Measurements from ENCODE around the gene TAF8. TPM values are rescaled to one million over a fixed set of nuclear protein-coding genes. Genes with fewer than 3 reads are reported as not detected.

The TAF8 gene
- total RNA-seq, 1 experiment from 2014 or later, result 25.9 TPM

DNA sequence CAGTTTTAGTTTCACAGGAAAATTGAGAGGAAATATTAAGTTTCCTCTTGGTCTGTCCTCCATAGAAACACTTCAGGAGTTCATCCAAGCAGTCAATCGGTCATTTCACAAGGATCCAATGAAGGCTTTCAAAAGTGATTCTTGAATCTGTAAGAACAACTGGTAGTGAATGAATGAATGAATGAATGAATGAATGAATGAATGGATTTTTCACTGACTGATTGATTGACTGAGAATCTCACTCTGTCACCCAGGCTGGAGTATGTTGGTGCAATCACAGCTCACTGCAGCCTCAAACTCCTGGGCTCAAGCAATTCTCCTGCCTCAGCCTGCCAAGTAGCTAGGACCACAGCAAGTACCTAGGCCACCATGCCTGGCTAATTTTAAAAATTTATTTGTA is 39.4 kb upstream of the TAF8 start:
- Histone ChIP-seq H3K79me2 (ENCODE audit: low read length) (no peaks in the 10 kb centered on the region), H4K20me1 (ENCODE audit: insufficient read depth, low read depth, low read length) (no peaks in the 10 kb centered on the region), H3K9me2 (replicated peaks; ENCODE audit: insufficient read depth, low read length) (no peaks in the 10 kb centered on the region), H3K4me2 (ENCODE audit: low read depth, low read length, poor library complexity, severe bottlenecking) (no peak overlapping the region), H3K4me1 (ENCODE audit: low read length) (peaks cover 24% of the 10 kb centered on the region), H3K27ac (ENCODE audit: low read length) (no peak overlapping the region), H3K36me3 (ENCODE audit: insufficient read depth, low read length) (no peaks in the 10 kb centered on the region), H3K9me3 (ENCODE audit: low read length) (no peaks in the 10 kb centered on the region), H3K27me3 (ENCODE audit: low read length) (no peaks in the 10 kb centered on the region), H3K9ac (ENCODE audit: low read length) (no peak overlapping the region), H2AFZ (ENCODE audit: low read length) (no peak overlapping the region), H3K4me3 (ENCODE audit: low read length) (no peak overlapping the region)
- no peak for DNase-seq

DNA sequence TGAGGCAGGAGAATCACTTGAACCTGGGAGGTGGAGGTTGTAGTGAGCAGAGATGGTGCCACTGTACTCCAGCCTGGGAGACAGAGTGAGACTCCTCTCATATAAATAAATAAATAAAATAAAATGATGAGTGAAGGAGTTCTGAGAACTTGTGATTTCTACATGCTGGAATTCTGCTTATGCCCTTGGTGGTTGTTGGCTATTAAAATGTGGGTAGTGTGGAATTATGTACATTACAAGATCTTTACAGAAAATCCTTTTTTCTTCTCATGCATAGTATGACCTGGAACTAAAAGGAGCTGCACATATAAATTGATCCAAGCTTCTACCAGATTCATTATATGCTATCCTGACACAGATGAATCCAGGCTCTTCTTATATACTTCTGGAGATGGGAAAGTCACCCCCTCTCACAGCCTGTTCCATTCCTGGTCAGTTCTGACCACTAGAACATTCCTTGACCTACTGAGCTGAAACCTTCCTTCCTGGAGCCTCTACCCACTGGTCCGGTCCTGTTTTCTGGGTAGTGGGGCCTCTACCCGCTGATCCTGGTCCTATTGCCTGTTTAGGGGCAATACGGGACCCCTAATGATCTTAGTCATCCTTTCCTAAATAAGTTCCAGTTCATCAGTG is 37.7 kb upstream of the TAF8 start:
- Histone ChIP-seq H3K4me3 (ENCODE audit: low read length) (no peak overlapping the region), H3K36me3 (ENCODE audit: insufficient read depth, low read length) (no peaks in the 10 kb centered on the region), H3K9ac (ENCODE audit: low read length) (no peak overlapping the region), H3K4me1 (ENCODE audit: low read length) (peaks cover 24% of the 10 kb centered on the region), H3K27me3 (ENCODE audit: low read length) (no peaks in the 10 kb centered on the region), H3K27ac (ENCODE audit: low read length) (no peak overlapping the region), H3K79me2 (ENCODE audit: low read length) (no peaks in the 10 kb centered on the region), H4K20me1 (ENCODE audit: insufficient read depth, low read depth, low read length) (no peaks in the 10 kb centered on the region), H3K9me2 (replicated peaks; ENCODE audit: insufficient read depth, low read length) (no peaks in the 10 kb centered on the region), H3K9me3 (ENCODE audit: low read length) (no peaks in the 10 kb centered on the region), H2AFZ (ENCODE audit: low read length) (no peak overlapping the region), H3K4me2 (ENCODE audit: low read depth, low read length, poor library complexity, severe bottlenecking) (no peak overlapping the region)
- no peak for DNase-seq

DNA sequence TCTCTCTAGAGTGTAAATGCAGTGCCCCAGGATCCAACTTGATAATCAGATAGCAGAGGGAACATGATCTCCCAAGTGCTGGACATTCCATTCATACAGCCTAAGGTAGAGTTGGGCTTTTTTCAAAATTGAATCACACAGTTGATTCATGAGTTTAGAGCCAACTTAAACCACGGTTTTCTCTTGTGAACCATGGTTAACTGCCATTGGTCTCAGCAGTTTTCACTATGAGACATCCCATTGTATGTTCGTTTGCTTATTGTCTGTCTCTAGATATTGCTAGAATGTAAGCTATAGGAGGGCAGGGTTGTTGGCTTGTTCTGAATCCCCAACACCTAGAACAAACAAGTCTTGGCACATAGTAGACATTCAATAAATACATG is 37.2 kb upstream of the TAF8 start:
- DNase-seq, result no peak
- no peak overlapping the region for H3K9ac ChIP-seq (ENCODE audit: low read length)
- no peak overlapping the region for H3K4me3 ChIP-seq (ENCODE audit: low read length)
- H3K79me2 ChIP-seq (ENCODE audit: low read length), result no peaks in the 10 kb centered on the region
- H3K9me2 ChIP-seq (replicated peaks; ENCODE audit: insufficient read depth, low read length), result no peaks in the 10 kb centered on the region
- no peak overlapping the region for H3K4me2 ChIP-seq (ENCODE audit: low read depth, low read length, poor library complexity, severe bottlenecking)
- H3K27me3 ChIP-seq (ENCODE audit: low read length), result no peaks in the 10 kb centered on the region
- no peaks in the 10 kb centered on the region for H3K36me3 ChIP-seq (ENCODE audit: insufficient read depth, low read length)
- no peak overlapping the region for H3K27ac ChIP-seq (ENCODE audit: low read length)
- H4K20me1 ChIP-seq (ENCODE audit: insufficient read depth, low read depth, low read length), result no peaks in the 10 kb centered on the region
- no peak overlapping the region for H2AFZ ChIP-seq (ENCODE audit: low read length)
- H3K9me3 ChIP-seq (ENCODE audit: low read length), result no peaks in the 10 kb centered on the region
- H3K4me1 ChIP-seq (ENCODE audit: low read length), result peaks cover 19% of the 10 kb centered on the region

DNA sequence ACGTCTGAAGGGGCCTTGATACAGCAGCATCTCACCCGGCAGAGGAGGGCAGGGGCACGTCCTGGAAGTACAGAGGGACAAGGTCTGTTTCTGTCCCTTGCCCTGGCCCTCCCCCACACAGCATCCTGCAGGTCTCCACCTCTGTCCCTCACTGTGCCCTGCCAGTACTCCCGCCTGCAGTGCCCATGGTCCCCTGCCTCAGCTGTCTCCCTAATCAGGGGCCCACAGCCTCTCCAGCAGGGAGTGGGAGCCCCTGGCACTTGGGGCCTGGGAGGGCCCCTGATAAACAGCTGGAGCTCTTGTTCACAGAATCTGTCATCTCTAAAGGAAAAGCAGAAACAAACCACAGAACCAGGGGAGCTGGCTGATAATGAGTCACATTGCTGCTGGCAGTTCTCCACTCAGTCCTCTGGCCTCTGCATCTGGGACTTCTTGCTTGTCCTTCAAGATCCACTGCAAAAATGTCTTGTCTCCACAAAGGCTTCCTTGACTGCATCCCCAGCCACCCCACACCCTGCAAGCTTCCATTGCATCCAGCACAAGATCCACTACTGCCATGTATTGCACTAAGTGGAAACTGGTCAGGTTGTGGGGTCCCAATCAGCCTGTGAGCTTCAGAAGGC is 33.2 kb upstream of the TAF8 start:
- Histone ChIP-seq H3K9me3 (ENCODE audit: low read length) (no peaks in the 10 kb centered on the region), H3K27ac (ENCODE audit: low read length) (no peak overlapping the region), H3K79me2 (ENCODE audit: low read length) (no peaks in the 10 kb centered on the region), H3K4me1 (ENCODE audit: low read length) (peaks cover 28% of the 10 kb centered on the region), H2AFZ (ENCODE audit: low read length) (no peak overlapping the region), H3K9ac (ENCODE audit: low read length) (no peak overlapping the region), H4K20me1 (ENCODE audit: insufficient read depth, low read depth, low read length) (no peaks in the 10 kb centered on the region), H3K4me3 (ENCODE audit: low read length) (no peak overlapping the region), H3K4me2 (ENCODE audit: low read depth, low read length, poor library complexity, severe bottlenecking) (no peak overlapping the region), H3K9me2 (replicated peaks; ENCODE audit: insufficient read depth, low read length) (no peaks in the 10 kb centered on the region), H3K36me3 (ENCODE audit: insufficient read depth, low read length) (no peaks in the 10 kb centered on the region), H3K27me3 (ENCODE audit: low read length) (no peaks in the 10 kb centered on the region)
- DNase-seq, result no peak

DNA sequence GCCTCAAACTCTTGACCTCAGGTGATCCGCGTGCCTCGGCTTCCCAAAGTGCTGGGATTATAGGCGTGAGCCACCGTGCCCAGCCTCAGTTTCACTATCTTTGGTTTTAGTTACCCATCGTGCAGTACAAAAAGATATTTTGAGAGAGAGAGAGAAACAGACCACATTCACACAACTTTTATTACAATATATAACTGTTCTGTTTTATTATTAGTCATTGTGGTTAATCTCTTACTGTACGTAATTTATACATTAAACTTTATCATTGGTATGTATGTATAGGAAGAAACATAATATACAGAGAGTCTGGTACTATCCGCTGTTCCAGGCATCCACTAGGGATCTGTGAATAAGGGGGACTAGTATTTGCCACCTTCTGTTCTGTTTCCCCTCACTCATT is 29.4 kb upstream of the TAF8 start:
- H3K9me3 ChIP-seq (ENCODE audit: low read length), result no peaks in the 10 kb centered on the region
- H3K27ac ChIP-seq (ENCODE audit: low read length), result no peak overlapping the region
- H3K79me2 ChIP-seq (ENCODE audit: low read length), result no peaks in the 10 kb centered on the region

DNA sequence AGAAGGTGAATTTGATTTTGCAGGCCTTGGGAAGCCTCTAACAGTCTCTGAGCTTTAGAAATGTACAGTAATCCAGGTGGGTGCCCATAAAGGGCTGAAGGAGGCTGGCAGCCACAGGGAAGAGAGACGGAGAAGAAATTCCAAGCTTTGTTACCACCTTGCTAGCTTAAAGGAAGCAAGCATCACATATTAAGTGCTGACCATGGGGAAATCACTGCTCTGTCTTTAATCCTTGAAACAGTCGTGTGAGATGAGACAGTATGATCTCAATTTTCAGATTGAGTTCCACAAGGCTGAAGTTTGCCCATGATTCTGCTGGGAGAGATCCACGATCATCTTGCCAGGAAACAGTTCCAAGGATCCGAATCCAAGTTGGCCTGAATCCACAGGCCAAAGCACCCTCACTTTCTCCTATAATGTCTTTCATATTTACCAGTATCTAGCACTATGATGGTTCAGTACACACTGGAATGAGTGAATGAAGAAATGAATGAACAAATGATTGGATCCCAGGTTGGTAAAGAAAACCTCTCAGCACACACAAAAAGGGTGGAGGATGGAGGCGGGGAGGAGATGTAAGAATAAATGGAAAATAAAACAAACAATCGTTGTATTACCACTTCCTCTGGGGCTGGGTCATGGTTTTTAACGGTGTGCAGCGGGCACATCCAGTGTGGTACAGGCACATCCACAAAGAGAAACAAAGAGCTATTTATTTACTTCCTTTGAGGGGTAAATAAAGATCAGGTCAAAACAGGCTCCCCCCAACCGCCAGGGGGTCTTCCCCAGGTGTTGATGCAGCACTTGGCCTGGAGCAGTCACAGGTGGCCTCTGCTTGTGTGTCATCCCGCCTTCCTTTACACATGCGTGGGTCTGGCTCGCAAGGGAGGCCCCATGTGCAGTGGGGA is 28.2 kb upstream of the TAF8 start:
- H3K4me3 ChIP-seq (ENCODE audit: low read length), result no peak overlapping the region
- DNase-seq, result peak; percentile 70
- peak overlapping the region; percentile 75 for H2AFZ ChIP-seq (ENCODE audit: low read length)
- H3K27me3 ChIP-seq (ENCODE audit: low read length), result no peaks in the 10 kb centered on the region
- no peaks in the 10 kb centered on the region for H3K9me2 ChIP-seq (replicated peaks; ENCODE audit: insufficient read depth, low read length)
- H3K4me1 ChIP-seq (ENCODE audit: low read length), result peaks cover 72% of the 10 kb centered on the region
- no peaks in the 10 kb centered on the region for H3K79me2 ChIP-seq (ENCODE audit: low read length)
- peak overlapping the region; percentile 96 for H3K27ac ChIP-seq (ENCODE audit: low read length)
- peak overlapping the region; percentile 37 for H3K9ac ChIP-seq (ENCODE audit: low read length)
- peak overlapping the region; percentile 8 for H3K4me2 ChIP-seq (ENCODE audit: low read depth, low read length, poor library complexity, severe bottlenecking)
- H4K20me1 ChIP-seq (ENCODE audit: insufficient read depth, low read depth, low read length), result no peaks in the 10 kb centered on the region
- H3K9me3 ChIP-seq (ENCODE audit: low read length), result no peaks in the 10 kb centered on the region
- no peaks in the 10 kb centered on the region for H3K36me3 ChIP-seq (ENCODE audit: insufficient read depth, low read length)

More for the DNA sequence above, 29.4 kb upstream of the TAF8 start:
- Histone ChIP-seq H3K9ac (ENCODE audit: low read length) (no peak overlapping the region), H2AFZ (ENCODE audit: low read length) (no peak overlapping the region), H3K4me3 (ENCODE audit: low read length) (no peak overlapping the region), H3K4me1 (ENCODE audit: low read length) (peaks cover 66% of the 10 kb centered on the region), H3K36me3 (ENCODE audit: insufficient read depth, low read length) (no peaks in the 10 kb centered on the region), H3K4me2 (ENCODE audit: low read depth, low read length, poor library complexity, severe bottlenecking) (no peak overlapping the region), H4K20me1 (ENCODE audit: insufficient read depth, low read depth, low read length) (no peaks in the 10 kb centered on the region), H3K27me3 (ENCODE audit: low read length) (no peaks in the 10 kb centered on the region), H3K9me2 (replicated peaks; ENCODE audit: insufficient read depth, low read length) (no peaks in the 10 kb centered on the region)
- no peak for DNase-seq

DNA sequence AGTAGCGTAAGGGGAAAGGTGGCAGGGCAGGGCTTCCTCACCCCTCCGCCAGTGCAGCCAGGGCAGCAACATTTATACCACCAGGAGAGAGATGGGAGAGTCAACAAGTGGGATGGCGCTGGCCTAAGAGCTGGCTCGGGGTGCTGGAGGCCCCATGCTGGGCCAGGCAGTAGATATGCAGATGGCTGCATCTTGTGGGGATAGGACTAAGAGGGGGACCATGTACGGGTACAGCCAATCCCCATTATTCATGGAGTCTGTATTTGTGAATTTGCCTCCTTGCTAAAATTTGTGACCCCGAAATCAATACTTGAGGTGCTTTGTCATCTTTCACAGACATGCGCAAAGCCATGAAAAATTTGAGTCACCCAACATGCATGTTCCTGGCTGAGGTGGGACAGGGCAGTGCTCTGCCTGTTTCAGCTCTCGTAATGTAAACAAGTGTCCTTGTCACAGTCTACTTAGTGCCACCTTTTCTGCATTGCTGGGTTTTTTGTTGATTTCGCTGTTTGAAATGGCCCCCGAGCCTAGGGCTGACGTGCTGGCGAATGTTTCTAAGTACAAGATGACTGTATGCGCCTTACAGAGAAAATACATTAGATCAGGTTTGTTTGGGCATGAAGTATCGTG is 27.5 kb upstream of the TAF8 start:
- peaks cover 67% of the 10 kb centered on the region for H3K4me1 ChIP-seq (ENCODE audit: low read length)
- peak overlapping the region; percentile 8 for H3K4me2 ChIP-seq (ENCODE audit: low read depth, low read length, poor library complexity, severe bottlenecking)
- H3K79me2 ChIP-seq (ENCODE audit: low read length), result no peaks in the 10 kb centered on the region
- H3K9ac ChIP-seq (ENCODE audit: low read length), result peak overlapping the region; percentile 37
- no peaks in the 10 kb centered on the region for H3K36me3 ChIP-seq (ENCODE audit: insufficient read depth, low read length)
- no peaks in the 10 kb centered on the region for H3K27me3 ChIP-seq (ENCODE audit: low read length)
- no peaks in the 10 kb centered on the region for H3K9me3 ChIP-seq (ENCODE audit: low read length)
- no peak overlapping the region for H3K4me3 ChIP-seq (ENCODE audit: low read length)
- H3K27ac ChIP-seq (ENCODE audit: low read length), result peak overlapping the region; percentile 96
- H3K9me2 ChIP-seq (replicated peaks; ENCODE audit: insufficient read depth, low read length), result no peaks in the 10 kb centered on the region
- H2AFZ ChIP-seq (ENCODE audit: low read length), result peak overlapping the region; percentile 75
- peak; percentile 47 for DNase-seq
- H4K20me1 ChIP-seq (ENCODE audit: insufficient read depth, low read depth, low read length), result no peaks in the 10 kb centered on the region
